A549 treated with Hydrocortisone at 1 μM for 4 hours (cell line): Measurements from ENCODE around the gene GOLGA8G. TPM values are rescaled to one million over a fixed set of nuclear protein-coding genes. Genes with fewer than 3 reads are reported as not detected.

ENCODE experiments used
- total RNA-seq: library from RNA; stranded (reverse); fragments of 200-300 nt; extraction: Qiagen RNA extraction; gene quantifications from 5 replicates; pipeline ENCODE4 v1.2.3, GENCODE V29; 2022

Gene GOLGA8G
- not detected in 5 replicates for total RNA-seq

GRCh38 chr15:28532954-28533353, at the start of gene GOLGA8G:
Gene GOLGA8G, minus strand, starts transcription at chr15:28532971. Its CDS starts 62 bp downstream, at chr15:28532909.

GRCh38 chr15:28553268-28553667, 20.5 kb upstream of the GOLGA8G start, which contains the start of gene GOLGA6L25:
Gene GOLGA6L25, plus strand, starts transcription at chr15:28553568. Its CDS starts 61 bp downstream, at chr15:28553629.

Other genes starting within 250 kb of the GOLGA8G start
- 43.0 to 48.4 TPM (median 47.2 TPM) in 5 replicates for gene HERC2, start 210.8 kb downstream of the GOLGA8G start, total RNA-seq
- not detected in 5 replicates for gene GOLGA6L24, start 174.9 kb downstream of the GOLGA8G start, total RNA-seq
- not detected in 5 replicates for gene GOLGA8F, start 154.3 kb downstream of the GOLGA8G start, total RNA-seq
- not detected in 5 replicates for gene GOLGA6L25, start 20.6 kb upstream of the GOLGA8G start, total RNA-seq
- 0.05 to 0.07 TPM in 2 of 5 replicates, not detected in the others for gene GOLGA8M, start 179.4 kb upstream of the GOLGA8G start, total RNA-seq